ENCODE measurements around the gene CFAP92.
"Not testable (repeated sequence)": the region's sequence is repeated elsewhere in the genome, so short reads cannot be mapped to it uniquely, and the experiment has no call there.

Gene CFAP92

DNA sequence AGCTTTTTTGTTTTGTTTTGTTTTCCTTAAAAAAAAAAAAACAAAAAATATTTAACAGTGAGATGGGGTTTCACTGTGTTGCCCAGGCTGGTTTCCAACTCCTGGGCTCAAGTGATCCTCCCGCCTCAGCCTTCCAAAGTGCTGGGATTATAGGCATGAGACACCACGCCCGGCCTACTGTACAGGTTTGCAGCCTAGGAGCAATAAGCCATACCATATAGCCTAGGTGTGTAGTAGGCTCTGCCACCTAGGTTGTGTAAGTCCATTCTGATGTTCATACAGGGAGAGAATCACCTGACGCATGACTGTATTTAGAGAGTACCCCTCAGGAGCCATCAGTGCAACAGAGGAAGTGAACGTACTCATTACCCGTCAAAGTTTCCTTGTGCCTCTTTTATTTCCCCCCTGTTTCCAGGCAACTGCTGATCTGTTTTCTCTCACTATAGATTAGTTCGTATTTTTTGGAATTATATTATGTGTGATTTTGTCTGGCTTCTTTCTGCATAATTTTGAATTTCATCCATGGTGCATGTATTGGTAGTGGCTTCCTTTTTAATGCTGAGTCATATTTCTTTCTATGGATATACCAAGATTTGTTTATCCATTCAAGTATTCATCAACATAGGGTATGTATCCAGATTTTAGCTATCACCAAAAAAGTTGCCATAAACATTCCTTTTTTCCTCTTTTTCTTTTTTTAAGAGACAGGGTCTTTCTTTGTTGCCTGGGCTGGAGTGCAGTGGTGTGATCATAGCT, 104.6 kb downstream of the CFAP92 start:
- no peak for DNase-seq

DNA sequence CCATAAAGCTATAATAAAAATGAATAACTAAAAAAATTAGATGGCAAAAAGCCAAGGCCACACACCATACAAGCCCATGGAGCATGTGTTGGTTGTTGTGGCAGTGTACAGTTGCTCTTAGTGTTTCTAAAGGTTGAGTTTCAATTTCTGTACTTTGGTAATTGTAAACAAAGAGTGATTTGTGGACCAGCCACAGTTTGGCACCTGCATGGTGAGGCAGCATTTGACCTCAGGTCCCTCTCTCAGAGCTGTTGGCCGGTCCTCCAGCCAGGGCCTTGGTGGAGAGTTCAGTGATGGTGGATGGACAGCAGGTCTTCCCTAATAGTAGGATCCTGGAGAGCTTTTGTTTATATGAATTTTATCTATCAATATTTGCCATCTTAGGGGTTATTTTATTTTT, 108.9 kb downstream of the CFAP92 start:
- DNase-seq: no peak

- DNase-seq: no peak
Observed at GRCh38 chr3:128882719-128883118, 111.2 kb downstream of the CFAP92 start.

GRCh38 chr3:128881576-128881975, 112.3 kb downstream of the CFAP92 start:
- DNase-seq: no peak

GRCh38 chr3:128880455-128880854, 113.4 kb downstream of the CFAP92 start:
- DNase-seq: not testable (repeated sequence)

DNA sequence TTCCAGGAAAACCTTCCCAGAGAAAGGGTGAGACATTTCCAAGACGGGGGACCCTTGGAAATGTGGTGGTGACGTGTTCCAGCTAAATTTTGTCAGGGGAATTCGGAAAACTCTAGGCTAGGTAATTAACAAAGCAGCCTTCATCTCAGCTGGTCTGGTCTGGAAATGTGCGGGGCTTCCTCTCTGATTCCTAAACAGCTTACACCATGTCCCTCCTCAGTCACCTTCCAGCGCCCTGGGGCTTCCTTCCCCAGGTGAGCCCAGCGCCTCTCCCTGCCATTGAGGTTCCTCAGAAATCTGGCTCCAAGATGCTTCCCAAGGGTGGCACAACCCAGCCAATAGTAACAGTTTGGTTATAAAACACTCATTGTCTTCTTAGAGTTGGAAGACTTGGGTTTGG, 113.9 kb downstream of the CFAP92 start:
- peak; percentile 46 for DNase-seq

DNA sequence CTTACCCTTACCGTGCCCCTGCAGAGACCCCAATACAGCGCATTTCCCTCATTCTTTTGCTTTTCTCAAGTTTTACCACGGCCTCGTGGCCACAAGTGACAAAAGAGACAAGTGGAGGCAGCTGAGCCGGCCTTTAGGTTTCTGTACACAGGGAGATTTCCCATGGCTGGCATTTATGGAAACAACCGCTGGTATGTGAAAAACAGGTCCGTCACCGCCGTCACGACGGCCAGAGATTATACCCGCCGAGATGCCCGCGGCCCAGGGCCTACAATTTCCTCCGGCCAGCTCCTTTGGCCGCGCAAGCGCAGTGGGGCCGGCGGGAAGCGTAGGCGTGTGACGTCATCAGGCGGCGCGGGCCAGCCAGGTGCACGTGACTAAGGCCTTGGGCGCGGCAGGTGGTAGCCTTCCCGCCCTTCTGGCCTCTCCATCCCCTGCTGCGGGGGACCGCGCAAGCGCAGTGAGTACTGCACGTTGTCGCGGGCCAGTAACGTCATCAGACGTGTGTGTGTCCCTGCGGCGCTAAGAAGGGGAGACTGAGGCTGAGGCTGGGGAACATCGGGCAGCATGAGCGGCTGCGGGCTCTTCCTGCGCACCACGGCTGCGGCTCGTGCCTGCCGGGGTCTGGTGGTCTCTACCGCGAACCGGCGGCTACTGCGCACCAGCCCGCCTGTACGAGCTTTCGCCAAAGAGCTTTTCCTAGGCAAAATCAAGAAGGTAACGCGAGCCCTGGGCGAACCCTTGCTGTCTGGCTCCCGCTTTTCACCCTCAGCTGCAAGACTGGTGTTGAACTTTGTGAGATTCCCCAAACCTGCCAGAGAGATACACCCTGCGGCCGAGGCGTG, 114.5 kb downstream of the CFAP92 start, which contains the start of gene ACAD9:
Gene ACAD9, plus strand, starts transcription at position 496 of the 845 bp plus-strand sequence. Its CDS starts 72 bp downstream, at position 568.
- DNase-seq: peak; percentile 99

DNA sequence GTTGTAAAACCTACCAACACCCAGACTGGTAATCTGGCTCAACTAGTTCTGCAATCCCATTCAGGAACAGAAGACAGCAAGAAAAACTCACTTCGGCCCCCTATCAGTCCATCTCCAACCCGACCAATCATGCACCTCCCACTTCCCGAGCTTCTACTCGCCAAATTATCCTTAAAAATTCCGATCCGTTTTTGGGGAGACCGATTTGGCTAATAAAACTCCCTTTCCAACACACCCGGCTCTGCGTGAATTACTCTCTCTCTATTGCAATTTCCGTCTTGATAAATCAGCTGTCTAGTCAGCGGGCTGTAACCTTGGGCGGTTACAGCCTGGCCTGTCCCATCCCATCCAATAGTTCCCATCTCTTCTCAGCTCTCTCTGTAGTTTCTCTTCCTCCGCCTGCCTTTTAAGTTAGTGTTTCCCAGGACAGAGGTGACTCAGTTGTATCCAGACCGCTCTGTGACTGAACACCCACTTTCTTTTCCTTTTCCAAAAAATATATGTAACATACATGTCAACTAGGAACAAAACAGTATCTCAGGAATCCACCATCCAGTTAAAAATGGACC, 115.2 kb downstream of the CFAP92 start:
- DNase-seq: peak; percentile 78

DNA sequence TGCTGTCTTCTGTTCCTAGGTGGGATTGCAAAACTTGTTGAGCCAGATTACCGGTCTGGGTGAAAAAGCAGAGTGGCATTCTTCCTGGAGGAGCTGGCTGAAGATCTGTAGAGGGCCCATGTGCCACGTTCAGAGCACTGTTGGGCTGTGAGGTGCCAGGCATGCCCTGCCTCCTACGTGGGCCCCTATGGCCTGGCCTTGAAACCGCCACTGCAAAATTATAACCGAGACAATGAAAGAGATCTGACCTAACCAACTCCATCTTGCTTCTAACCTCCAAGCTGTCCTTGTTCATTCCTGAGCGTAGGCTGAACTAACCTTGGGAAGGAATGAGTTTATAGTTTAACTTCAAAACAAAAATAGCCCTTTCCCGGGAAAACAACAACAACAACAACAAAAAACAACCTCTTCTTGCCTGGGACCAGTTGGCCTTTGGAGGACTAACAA, 115.8 kb downstream of the CFAP92 start:
- DNase-seq: no peak

DNA sequence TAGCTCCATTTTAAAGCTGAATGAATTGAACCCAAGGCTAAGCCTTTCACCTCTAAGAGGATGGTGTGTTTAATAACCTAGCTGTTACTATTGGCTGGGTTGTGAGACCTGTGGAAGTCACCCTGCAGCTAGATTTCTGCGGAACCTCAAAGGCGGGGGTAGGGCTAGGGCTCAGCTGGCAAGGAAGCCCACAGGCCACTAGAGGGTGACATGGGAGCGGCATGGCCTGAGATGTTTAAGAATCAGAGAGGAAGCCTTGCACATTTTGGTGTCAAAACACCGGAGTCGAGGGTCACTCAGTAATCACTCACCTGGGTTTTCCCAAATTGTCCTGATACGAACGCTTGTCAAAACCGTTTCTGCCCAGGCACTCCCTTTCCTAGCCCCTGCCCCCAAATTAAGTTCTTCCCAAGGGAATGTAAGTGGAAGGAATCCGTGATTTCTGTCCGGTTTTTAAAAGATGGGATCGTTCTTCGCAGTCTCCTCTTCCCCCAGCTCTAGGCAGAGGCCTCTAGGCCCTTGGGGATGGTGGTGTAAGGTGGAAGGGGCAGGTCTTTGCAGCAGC, 118.2 kb downstream of the CFAP92 start:
- DNase-seq: peak; percentile 79

GRCh38 chr3:128874481-128875180, 119.2 kb downstream of the CFAP92 start:
- DNase-seq: no peak

DNA sequence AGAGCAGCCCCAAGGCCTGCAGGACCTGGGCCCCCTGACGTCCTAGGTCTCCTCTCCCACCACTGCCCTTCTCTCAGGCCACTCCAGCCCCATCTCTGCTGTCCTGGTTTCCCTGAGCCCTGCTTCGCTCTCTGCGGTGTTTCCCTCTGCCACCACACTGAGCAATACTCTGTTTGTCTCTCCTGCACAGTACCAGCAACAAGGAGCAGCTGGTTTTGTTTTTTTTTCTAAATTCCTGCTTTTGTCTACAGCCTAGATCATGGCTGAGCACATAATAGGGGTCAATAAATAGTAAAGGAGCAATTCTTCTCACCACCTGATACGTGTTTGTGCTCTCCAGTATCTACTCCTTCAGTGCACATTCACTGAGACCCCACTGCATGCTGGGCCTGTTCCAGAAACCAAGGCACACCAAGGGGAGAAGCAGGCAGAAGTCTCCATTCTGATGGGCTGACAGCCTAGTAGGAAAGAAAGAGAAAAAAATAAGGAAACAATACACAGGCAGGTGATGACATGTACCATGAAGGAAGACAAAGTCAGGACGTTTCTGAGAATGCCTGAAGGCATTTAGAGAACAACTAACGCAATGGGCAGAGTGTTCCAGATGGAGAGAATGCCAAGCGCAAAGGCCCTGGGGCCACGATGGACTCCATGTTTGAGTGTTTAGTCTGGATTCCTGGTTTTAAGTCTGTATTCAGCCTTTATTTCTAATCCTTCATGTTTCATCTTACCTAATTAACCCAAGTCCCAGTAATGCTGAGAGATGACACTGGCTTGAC, 120.4 kb downstream of the CFAP92 start:
- DNase-seq: no peak

- no peak for DNase-seq
Observed at GRCh38 chr3:128872744-128873143, 121.1 kb downstream of the CFAP92 start.

- DNase-seq: no peak
Observed at GRCh38 chr3:128872282-128872681, 121.6 kb downstream of the CFAP92 start.

DNA sequence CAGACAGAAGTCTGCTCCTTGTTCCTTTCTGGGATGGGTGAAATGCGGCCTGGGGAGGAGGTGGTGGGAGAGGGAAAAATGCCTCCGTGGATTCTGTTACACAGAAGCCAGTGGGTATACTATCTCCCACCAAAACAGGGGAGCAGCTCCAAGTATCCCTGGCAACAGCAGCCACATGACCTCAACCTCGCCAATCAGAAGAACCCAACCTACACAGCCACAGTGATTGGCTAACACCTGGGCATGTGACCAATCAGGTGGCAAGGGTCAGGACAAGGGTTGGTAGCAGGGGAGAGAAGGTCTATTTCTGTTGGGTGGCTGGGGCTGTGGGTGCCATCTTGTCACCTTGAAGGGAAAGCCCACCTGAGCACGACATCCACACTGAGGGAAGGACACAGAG, 123.5 kb downstream of the CFAP92 start:
- no peak for DNase-seq

GRCh38 chr3:128867200-128868125, 126.4 kb downstream of the CFAP92 start:
- DNase-seq: no peak

GRCh38 chr3:128864849-128865804, 128.7 kb downstream of the CFAP92 start:
- peak; percentile 93 for DNase-seq

DNA sequence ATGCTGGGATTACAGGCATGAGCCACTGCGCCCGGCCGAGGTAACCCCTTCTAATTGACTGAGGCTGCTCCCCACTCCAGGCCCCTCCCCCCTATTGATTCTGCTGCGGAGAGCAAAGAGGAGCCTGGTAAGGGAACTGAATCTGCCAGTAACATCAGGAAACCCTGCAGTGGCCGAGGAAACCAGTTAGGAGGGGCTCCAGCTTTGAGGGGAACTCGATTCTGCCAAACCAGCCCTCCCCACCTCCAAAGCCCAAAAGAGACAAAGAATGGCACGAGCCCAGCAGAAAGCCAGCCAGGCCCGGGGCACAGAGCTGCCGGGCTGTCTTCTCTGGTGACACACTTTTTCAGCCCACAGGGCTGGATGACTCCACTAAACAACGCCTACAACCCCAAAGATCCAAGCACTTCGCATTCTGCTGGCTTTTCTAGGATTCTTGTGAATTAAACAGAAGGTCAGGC, 129.5 kb downstream of the CFAP92 start:
- DNase-seq: no peak

DNA sequence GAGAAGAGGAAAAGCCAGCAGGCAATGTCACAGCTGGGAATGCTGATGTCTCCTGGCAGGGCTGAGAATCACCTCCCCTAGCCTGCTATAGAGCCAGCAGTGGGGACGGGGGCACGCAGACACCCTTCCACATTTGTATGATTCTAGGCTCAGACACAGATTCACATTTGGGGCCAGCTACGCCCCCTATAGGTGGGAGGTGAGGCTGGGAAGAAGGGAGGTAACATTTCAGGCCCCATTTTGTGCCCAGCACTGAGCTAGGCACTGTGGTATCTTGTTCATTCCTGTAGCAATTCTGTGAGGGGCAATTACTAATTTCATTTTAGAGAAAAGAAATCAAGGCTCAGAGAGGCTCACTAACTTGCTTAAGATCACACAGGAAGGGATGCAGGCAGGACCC, 130.3 kb downstream of the CFAP92 start:
- no peak for DNase-seq

Data from OCI-M1 (cell line).